Psoas muscle (tissue), 8 donors: Measurements from ENCODE around the gene TRAPPC12. TPM values are rescaled to one million over a fixed set of nuclear protein-coding genes. Genes with fewer than 3 reads are reported as not detected.

Source experiments
- ATAC-seq, 4 donors: fragments of 200-7000 bp; cut with Tn5 transposase; one replicate each; pipeline ENCODE4 v1.9.1; 2020; ENCODE audit warnings: moderate library complexity in 3 of 4, mild to moderate bottlenecking in 2 of 4
- DNase-seq, 2 donors: peaks; one replicate each; pipeline ENCODE4 v3.0.0-alpha.2; 2020
- H3K27ac ChIP-seq: fragments of 200-600 bp; one replicate; pipeline ENCODE4 v1.8.0; 2022
- H3K27me3 ChIP-seq, 3 donors: fragments of 200-600 bp in 1 of 3; one replicate each; pipeline versions ENCODE4 v1.6.1 to v1.8.0; 2013 to 2022; ENCODE audit warnings: low read length in 2 of 3, mild to moderate bottlenecking in 2 of 3, moderate library complexity in 1 of 3; ENCODE audit not compliant: insufficient read depth in 3 of 3
- H3K36me3 ChIP-seq, 2 donors: fragments of 200-600 bp in 1 of 2; one replicate each; pipeline versions ENCODE4 v1.6.1 to v1.8.0; 2013 to 2022; ENCODE audit warnings: low read depth in 1 of 2, mild to moderate bottlenecking in 1 of 2, moderate library complexity in 1 of 2; ENCODE audit not compliant: insufficient read depth in 1 of 2
- H3K4me1 ChIP-seq: fragments of 200-600 bp; one replicate; pipeline ENCODE4 v1.8.0; 2022
- H3K4me3 ChIP-seq: fragments of 200-600 bp; one replicate; pipeline ENCODE4 v1.8.0; 2022; ENCODE audit warnings: mild to moderate bottlenecking
- H3K9me3 ChIP-seq: fragments of 200-600 bp; one replicate; pipeline ENCODE4 v1.8.0; 2022
- whole genome bisulfite sequencing, 3 donors: extraction: QIAGEN DNeasy Blood & Tissue Kit; methylation state at CpG; one replicate each; pipeline versions ENCODE4 v1.1.6 to v1.1.7; 2013; 5-methylcytosine and 5-hydroxymethylcytosine counted together
- intact Hi-C, 2 donors: fragments of 100-400 bp; cut with DNase I; formaldehyde crosslinking; loops; one replicate each; pipeline versions ENCODE4 v1.11.0 to v1.14.2; 2022
- polyA plus RNA-seq, 3 donors: library from polyadenylated mRNA; stranded (reverse); fragments of 200-250 nt; gene quantifications; one replicate each; pipeline ENCODE4 v1.2.3, GENCODE V29; 2013
- total RNA-seq, 4 donors: library from RNA; stranded (reverse); fragmentation: NEBNext Ultra II Directional in 2 of 4; extraction: Animal tissue kit (Norgen Biotek cat#: 25700) in 2 of 4; gene quantifications; one replicate each; pipeline versions ENCODE4 v1.2.1 to v1.2.4, GENCODE V29; 2021 to 2023
- TF ChIP-seq, protein P1 (sequence below): fragments of 200-600 bp; IDR thresholded peaks from one replicate; pipeline ENCODE4 v1.8.0; 2022; ENCODE audit warnings: antibody characterized with exemption
- donor health status: healthy with polysubstance abuse.
- donor health status: DM: no; HTN: no; CAD: no; lungs with moderate emphysema.
- donor health status: Bipolar disorder and iron deficiency.
- donor health status: healthy.
- donor health status: DM: yes; HTN: yes; CAD: no.
- donor health status: DM: no; HTN: no; CAD: no.
- donor health status: DM: no; HTN: no; CAD: no.
- donor health status: DM: yes; HTN: yes; CAD: no.

TRAPPC12 gene
- total and polyA plus RNA-seq, 7 donors: 28.7 to 90.3 (median 56.7) TPM

GRCh38 chr2:3403587-3404334, 24.3 kb downstream of the TRAPPC12 start:
- Histone ChIP-seq H3K9me3 (no peaks in the 10 kb centered on the region), H3K27ac (no peak overlapping the region), H3K36me3 (peaks cover 0 to 24% of the 10 kb centered on the region in 2 donors), H3K27me3 (no peaks in the 10 kb centered on the region), H3K4me3 (no peak overlapping the region), H3K4me1 (peaks cover 7% of the 10 kb centered on the region)
- intact Hi-C loops: no loop called here
- TF ChIP-seq, protein P1, sequence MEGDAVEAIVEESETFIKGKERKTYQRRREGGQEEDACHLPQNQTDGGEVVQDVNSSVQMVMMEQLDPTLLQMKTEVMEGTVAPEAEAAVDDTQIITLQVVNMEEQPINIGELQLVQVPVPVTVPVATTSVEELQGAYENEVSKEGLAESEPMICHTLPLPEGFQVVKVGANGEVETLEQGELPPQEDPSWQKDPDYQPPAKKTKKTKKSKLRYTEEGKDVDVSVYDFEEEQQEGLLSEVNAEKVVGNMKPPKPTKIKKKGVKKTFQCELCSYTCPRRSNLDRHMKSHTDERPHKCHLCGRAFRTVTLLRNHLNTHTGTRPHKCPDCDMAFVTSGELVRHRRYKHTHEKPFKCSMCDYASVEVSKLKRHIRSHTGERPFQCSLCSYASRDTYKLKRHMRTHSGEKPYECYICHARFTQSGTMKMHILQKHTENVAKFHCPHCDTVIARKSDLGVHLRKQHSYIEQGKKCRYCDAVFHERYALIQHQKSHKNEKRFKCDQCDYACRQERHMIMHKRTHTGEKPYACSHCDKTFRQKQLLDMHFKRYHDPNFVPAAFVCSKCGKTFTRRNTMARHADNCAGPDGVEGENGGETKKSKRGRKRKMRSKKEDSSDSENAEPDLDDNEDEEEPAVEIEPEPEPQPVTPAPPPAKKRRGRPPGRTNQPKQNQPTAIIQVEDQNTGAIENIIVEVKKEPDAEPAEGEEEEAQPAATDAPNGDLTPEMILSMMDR: no peak
- no peak for DNase-seq
- no peak for ATAC-seq
- WGBS, 3 donors: 66 to 83% (median 68%) methylated on average over 11 of the region's 11 CpGs

- WGBS, 3 donors: 65 to 81% (median 73%) methylated on average over 11 of the region's 11 CpGs
- H3K9me3 ChIP-seq: no peaks in the 10 kb centered on the region
- H3K27me3 ChIP-seq: no peaks in the 10 kb centered on the region
- peaks cover 7% of the 10 kb centered on the region for H3K4me1 ChIP-seq
- ATAC-seq: no peak
- H3K27ac ChIP-seq: no peak overlapping the region
- H3K36me3 ChIP-seq: peaks cover 0 to 23% of the 10 kb centered on the region in 2 donors
- intact Hi-C loops: no loop called here
- DNase-seq: no peak
- no peak overlapping the region for H3K4me3 ChIP-seq
- TF ChIP-seq, protein P1: no peak
Observed at GRCh38 chr2:3404349-3404894, 24.9 kb downstream of the TRAPPC12 start.

DNA sequence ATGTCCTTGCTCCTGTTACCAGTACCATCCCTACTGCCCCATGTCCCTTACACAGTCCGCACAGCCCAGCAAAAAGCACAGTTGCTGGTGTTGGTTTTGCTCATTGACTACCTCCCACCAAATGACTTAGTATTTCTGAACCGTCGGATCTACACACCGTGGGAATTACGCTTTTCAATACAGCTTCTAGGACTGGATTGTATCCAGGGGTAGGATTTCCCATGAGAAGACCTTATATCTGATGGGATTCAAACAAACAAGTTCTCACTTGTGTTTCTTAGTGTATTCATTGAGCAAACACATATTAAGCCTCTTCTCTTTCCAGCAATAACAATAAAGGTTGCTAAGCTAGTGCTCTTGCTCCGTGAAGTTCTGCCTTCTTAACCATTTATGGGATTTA, 25.8 kb downstream of the TRAPPC12 start:
- H3K36me3 ChIP-seq: peaks cover 0 to 23% of the 10 kb centered on the region in 2 donors
- H3K4me1 ChIP-seq: peaks cover 2% of the 10 kb centered on the region
- no peaks in the 10 kb centered on the region for H3K9me3 ChIP-seq
- H3K4me3 ChIP-seq: no peak overlapping the region
- intact Hi-C loops: no loop called here
- TF ChIP-seq, protein P1: no peak
- DNase-seq (no peak), ATAC-seq (no peak)
- no peaks in the 10 kb centered on the region for H3K27me3 ChIP-seq
- 79 to 85% (median 82%) methylated on average over 6 of the region's 6 CpGs for WGBS, 3 donors
- no peak overlapping the region for H3K27ac ChIP-seq

- H3K27me3 ChIP-seq: no peaks in the 10 kb centered on the region
- ATAC-seq (no peak), DNase-seq (no peak)
- no peak overlapping the region for H3K4me3 ChIP-seq
- H3K36me3 ChIP-seq: peaks cover 0 to 21% of the 10 kb centered on the region in 2 donors
- TF ChIP-seq, protein P1: no peak
- H3K9me3 ChIP-seq: no peaks in the 10 kb centered on the region
- H3K4me1 ChIP-seq: no peaks in the 10 kb centered on the region
- intact Hi-C loops: no loop called here
- WGBS, 3 donors: 71 to 83% (median 77%) methylated on average over 7 of the region's 7 CpGs
- H3K27ac ChIP-seq: no peak overlapping the region
Observed at GRCh38 chr2:3405876-3406275, 26.4 kb downstream of the TRAPPC12 start.
